H1 (cell line): ENCODE measurements around the gene PRR29. TPM values are rescaled to one million over a fixed set of nuclear protein-coding genes. Genes with fewer than 3 reads are reported as not detected.
"Not testable (repeated sequence)": the region's sequence is repeated elsewhere in the genome, so short reads cannot be mapped to it uniquely, and the experiment has no call there.

Experiments
- CTCF ChIA-PET: fragments of 300-600 bp; sonication (Branson Sonifier 250); formaldehyde crosslinking; loops from one replicate; lab custom pipeline; 2021; ENCODE audit not compliant: partially characterized antibody; lab: Charles Lee
- POLR2A ChIA-PET: fragments of 300-600 bp; sonication (Branson Sonifier 250); formaldehyde crosslinking; loops from one replicate; lab custom pipeline; 2021; ENCODE audit warnings: inconsistent platforms; ENCODE audit not compliant: partially characterized antibody; lab: Charles Lee
- DNase-seq, 2 experiments: peaks; one replicate each; pipeline versions ENCODE4 v3.0.0 to v3.0.0-alpha.2; 2010 to 2022; ENCODE audit warnings: low spot score in 2 of 2, low read depth in 1 of 2, mixed read lengths in 1 of 2
- FAIRE-seq: peaks from 2 replicates; lab custom pipeline; 2011; peaks lifted over from hg19 to GRCh38; lab: Jason Lieb, UNC
- H2AFZ ChIP-seq: 2 replicates; pipeline ENCODE4 v1.8.1; 2012; ENCODE audit warnings: low read length, inconsistent platforms
- H2AK5ac ChIP-seq: 2 replicates; pipeline ENCODE4 v1.6.1; 2013; ENCODE audit warnings: low read depth, low read length
- H2BK120ac ChIP-seq: replicated peaks from 2 replicates; pipeline ENCODE3; 2013; ENCODE audit warnings: low read depth, low read length, inconsistent platforms
- H2BK12ac ChIP-seq: 2 replicates; pipeline ENCODE4 v1.6.1; 2013; ENCODE audit warnings: low read depth, low read length
- H2BK15ac ChIP-seq: 2 replicates; pipeline ENCODE4 v1.6.1; 2013; ENCODE audit warnings: low read length
- H2BK20ac ChIP-seq: 2 replicates; pipeline ENCODE4 v1.6.1; 2013; ENCODE audit warnings: low read length
- H2BK5ac ChIP-seq: 2 replicates; pipeline ENCODE4 v1.6.1; 2013; ENCODE audit warnings: low read depth, low read length
- H3K14ac ChIP-seq: 2 replicates; pipeline ENCODE4 v1.6.1; 2013; ENCODE audit warnings: inconsistent platforms; ENCODE audit not compliant: insufficient read length
- H3K18ac ChIP-seq: 2 replicates; pipeline ENCODE4 v1.6.1; 2013; ENCODE audit warnings: low read length; ENCODE audit errors: extremely low read depth
- H3K23ac ChIP-seq: 2 replicates; pipeline ENCODE4 v1.6.1; 2013; ENCODE audit warnings: inconsistent platforms; ENCODE audit not compliant: insufficient read length
- H3K23me2 ChIP-seq: 2 replicates; pipeline ENCODE4 v1.6.1; 2013; ENCODE audit warnings: low read depth, low read length
- H3K27ac ChIP-seq: 2 replicates; pipeline ENCODE4 v1.6.1; 2011; ENCODE audit warnings: low read depth, low read length, inconsistent platforms
- H3K27me3 ChIP-seq, 4 experiments: replicated peaks in 1 of 4; 1 replicate in 1 of 4; 2 replicates in 3 of 4; pipeline versions ENCODE4 v1.6.1 to v1.8.1; 2011 to 2013; ENCODE audit warnings: low read length in 3 of 4, mild to moderate bottlenecking in 3 of 4, inconsistent platforms in 2 of 4, mixed read lengths in 2 of 4, moderate library complexity in 1 of 4; ENCODE audit not compliant: control insufficient read depth in 3 of 4, insufficient read depth in 3 of 4; ENCODE audit errors: extremely low read depth in 1 of 4
- H3K36me3 ChIP-seq, 4 experiments: 2 replicates each; pipeline versions ENCODE4 v1.6.1 to v1.8.1; 2011 to 2013; ENCODE audit warnings: mild to moderate bottlenecking in 4 of 4, low read length in 3 of 4, moderate library complexity in 2 of 4, control low read depth in 1 of 4, inconsistent platforms in 1 of 4; ENCODE audit not compliant: insufficient read depth in 4 of 4, control insufficient read depth in 2 of 4
- H3K4ac ChIP-seq: replicated peaks from 2 replicates; pipeline ENCODE3; 2013; ENCODE audit warnings: low read length, low read depth, mixed read lengths, inconsistent platforms; ENCODE audit not compliant: insufficient read length
- H3K4me1 ChIP-seq, 4 experiments: replicated peaks in 1 of 4; 1 replicate in 1 of 4; 2 replicates in 3 of 4; pipeline versions ENCODE4 v1.6.1 to v1.8.1; 2011 to 2013; ENCODE audit warnings: low read length in 3 of 4, inconsistent platforms in 2 of 4, mixed read lengths in 1 of 4; ENCODE audit not compliant: insufficient read depth in 4 of 4, control insufficient read depth in 3 of 4
- H3K4me2 ChIP-seq, 2 experiments: 2 replicates each; pipeline versions ENCODE4 v1.6.1 to v1.8.1; 2011 to 2013; ENCODE audit warnings: low read depth in 2 of 2, low read length in 2 of 2, control low read depth in 1 of 2, inconsistent platforms in 1 of 2, mild to moderate bottlenecking in 1 of 2; ENCODE audit not compliant: insufficient read depth in 1 of 2
- H3K4me3 ChIP-seq, 4 experiments: fragments of 200-600, 300-600 bp in 1 of 4; sonication (generic), shearing (Covaris generic), sonication (Bioruptor Twin) in 1 of 4; 2 replicates each; pipeline versions ENCODE4 v1.5.1 to v1.8.1; 2011 to 2016; ENCODE audit warnings: low read length in 4 of 4, low read depth in 3 of 4, control low read depth in 2 of 4, inconsistent platforms in 2 of 4, mild to moderate bottlenecking in 2 of 4, mixed read lengths in 1 of 4, moderate library complexity in 1 of 4; ENCODE audit not compliant: insufficient read depth in 2 of 4; ENCODE audit errors: extremely low read depth in 1 of 4
- H3K56ac ChIP-seq: replicated peaks from 2 replicates; pipeline ENCODE3; 2013; ENCODE audit warnings: low read depth, mild to moderate bottlenecking, mixed read lengths, low read length, inconsistent platforms; ENCODE audit not compliant: insufficient read length
- H3K79me1 ChIP-seq: 2 replicates; pipeline ENCODE4 v1.6.1; 2013; ENCODE audit warnings: low read depth, low read length, control low read depth
- H3K79me2 ChIP-seq, 2 experiments: 2 replicates each; pipeline versions ENCODE4 v1.6.1 to v1.8.1; 2012 to 2013; ENCODE audit warnings: low read length in 2 of 2, mild to moderate bottlenecking in 2 of 2, inconsistent platforms in 1 of 2; ENCODE audit not compliant: insufficient read depth in 2 of 2, control insufficient read depth in 1 of 2
- H3K9ac ChIP-seq, 4 experiments: replicated peaks in 1 of 4; 1 replicate in 1 of 4; 2 replicates in 3 of 4; pipeline versions ENCODE4 v1.6.1 to v1.8.1; 2011 to 2013; ENCODE audit warnings: low read depth in 3 of 4, low read length in 3 of 4, control low read depth in 2 of 4, mild to moderate bottlenecking in 2 of 4, moderate library complexity in 2 of 4, inconsistent platforms in 1 of 4; ENCODE audit errors: extremely low read depth in 1 of 4
- H3K9me3 ChIP-seq, 2 experiments: 2 replicates each; pipeline versions ENCODE4 v1.6.1 to v1.8.1; 2012 to 2013; ENCODE audit warnings: mild to moderate bottlenecking in 2 of 2, moderate library complexity in 2 of 2, control low read depth in 1 of 2, inconsistent platforms in 1 of 2, low read depth in 1 of 2, low read length in 1 of 2, mixed read lengths in 1 of 2; ENCODE audit not compliant: insufficient read depth in 2 of 2
- H4K20me1 ChIP-seq, 2 experiments: replicated peaks in 1 of 2; 2 replicates each; pipeline versions ENCODE3 to v1.8.1; 2011 to 2013; ENCODE audit warnings: inconsistent platforms in 2 of 2, low read length in 2 of 2, mild to moderate bottlenecking in 1 of 2; ENCODE audit not compliant: insufficient read depth in 2 of 2, control insufficient read depth in 1 of 2
- H4K5ac ChIP-seq: 2 replicates; pipeline ENCODE4 v1.6.1; 2013; ENCODE audit warnings: low read length, low read depth, mixed read lengths, inconsistent platforms; ENCODE audit not compliant: insufficient read length
- H4K8ac ChIP-seq: 2 replicates; pipeline ENCODE4 v1.8.0; 2013; ENCODE audit warnings: mild to moderate bottlenecking, moderate library complexity, low read length, inconsistent platforms; ENCODE audit not compliant: insufficient read depth; ENCODE audit errors: extremely low read depth
- H4K91ac ChIP-seq: replicated peaks from 2 replicates; pipeline ENCODE3; 2013; ENCODE audit warnings: low read length, mixed read lengths, inconsistent platforms; ENCODE audit not compliant: insufficient read length
- WGBS, 2 experiments: shearing (Covaris generic) in 1 of 2; methylation state at CpG; one replicate each; pipeline versions ENCODE4 v1.1.6 to v1.1.7; 2013 to 2015; ENCODE audit warnings: low lambda C conversion rate in 2 of 2, mixed read lengths in 2 of 2, inconsistent platforms in 1 of 2, low coverage in 1 of 2, missing lambda C conversion rate in 1 of 2; ENCODE audit not compliant: insufficient replicate concordance in 2 of 2, insufficient coverage in 1 of 2, insufficient read length in 1 of 2; ENCODE audit errors: extremely low coverage in 1 of 2, missing lambda C conversion rate in 1 of 2; 5-methylcytosine and 5-hydroxymethylcytosine counted together
- polyA plus RNA-seq, 7 experiments: library from polyadenylated mRNA; depleted of rRNA in 3 of 7; stranded (reverse) in 5 of 7; unstranded in 2 of 7; fragments of >200 nt in 5 of 7; fragments of 200-250 nt in 2 of 7; gene quantifications; 1 replicate in 5 of 7; 2 replicates in 1 of 7; 4 replicates in 1 of 7; pipeline versions ENCODE4 v1.2.1 to v1.2.3, GENCODE V29; 2011 to 2013; ENCODE audit warnings: missing spikeins in 2 of 7, mixed read lengths in 2 of 7
- total RNA-seq: library from RNA; stranded (reverse); fragmentation: NEBNext Ultra II Directional; extraction: Animal tissue kit (Norgen Biotek cat#: 25700); gene quantifications from 2 replicates; pipeline ENCODE4 v1.2.1, GENCODE V29; 2021

PRR29 gene
- total and polyA plus RNA-seq, 2 of the 8 experiments (the other 6 are each of a cell fraction or from before 2014, with no cell fraction given), result 0.67 to 0.83 TPM

DNA sequence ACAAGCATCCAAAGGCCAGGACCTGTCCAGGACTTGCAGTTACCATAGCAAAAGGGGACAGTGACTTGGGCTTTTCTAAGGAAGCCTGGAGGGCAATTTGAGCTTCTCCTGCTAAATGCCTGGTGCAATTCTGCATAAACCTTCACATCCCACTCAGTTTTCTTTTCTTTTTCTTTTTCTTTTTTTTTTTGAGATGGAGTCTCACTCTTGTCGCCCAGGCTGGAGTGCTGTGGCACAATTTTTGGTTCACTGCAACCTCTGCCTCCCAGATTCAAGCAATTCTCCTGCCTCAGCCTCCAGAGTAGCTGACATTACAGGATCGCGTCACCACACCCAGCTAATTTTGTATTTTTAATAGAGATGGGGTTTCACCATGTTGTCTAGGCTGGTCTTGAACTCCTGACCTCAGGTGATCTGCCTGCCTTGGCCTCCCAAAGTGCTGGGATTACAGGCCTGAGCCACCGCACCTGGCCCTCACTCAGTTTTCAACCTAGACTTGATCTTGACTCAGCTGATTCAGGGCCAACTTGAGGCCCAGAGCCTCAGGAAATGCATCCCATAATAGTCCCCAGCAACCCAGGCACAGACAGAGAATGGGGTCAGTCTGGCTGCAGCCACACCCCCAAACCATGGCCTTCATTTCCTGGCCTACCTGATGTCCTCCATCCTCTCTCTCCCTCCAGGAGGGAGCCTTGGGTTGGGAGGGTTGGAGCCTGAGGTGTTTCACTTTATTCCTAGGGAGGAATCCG is 9.1 kb downstream of the PRR29 start:
- H3K27me3 ChIP-seq, H2BK120ac ChIP-seq, H3K56ac ChIP-seq, H4K91ac ChIP-seq, DNase-seq, H3K36me3 ChIP-seq, H2BK20ac ChIP-seq, H3K4me3 ChIP-seq, H3K18ac ChIP-seq, H3K79me1 ChIP-seq, H3K23me2 ChIP-seq, H3K27ac ChIP-seq, H2BK5ac ChIP-seq, H3K23ac ChIP-seq, FAIRE-seq, H4K20me1 ChIP-seq, H2AK5ac ChIP-seq, H2BK15ac ChIP-seq, H2AFZ ChIP-seq, H3K14ac ChIP-seq, H3K4me2 ChIP-seq, H3K79me2 ChIP-seq, H3K9me3 ChIP-seq, H4K5ac ChIP-seq, H3K9ac ChIP-seq: not testable (repeated sequence)
- POLR2A ChIA-PET, result interaction anchor here (1.0 to 1.4 kb wide), 2 partner anchors 9 to 61 kb away, joined by 3 read pairs; partner anchors contain the start of gene PRR29
- Histone ChIP-seq H3K4me1 (peaks cover 0 to 10% (median 5%) of the 10 kb centered on the region in 4 experiments; a peak in 4 of 7 replicates), H4K8ac (peak overlapping the region; percentile 14; the same call in 1 of the 2 replicates), H2BK12ac (0 out of 2 replicates have a peak overlapping the region, but pooled peaks have one; percentile 3), H3K4ac (peak overlapping the region; percentile 13)
- CTCF ChIA-PET, result interaction anchor here (0.5 to 4.0 kb wide), 12 partner anchors 9 to 123 kb away, joined by 3 to 26 read pairs (median 4); partner anchors contain the start of genes CSHL1, GH1 and PRR29
- WGBS, 2 experiments, result 97% methylated on average over 4 of the region's 5 CpGs; no CpG with 5 or more reads in 1 of the 2 experiments
